Chondrocyte (in vitro differentiated cells): ENCODE results near the gene ADCY7. TPM values are rescaled to one million over a fixed set of nuclear protein-coding genes. Genes with fewer than 3 reads are reported as not detected.
A peak's percentile ranks its signal among the peaks of the same experiment; 100 is the strongest.

Source experiments
- DNase-seq: peaks from one replicate; pipeline ENCODE4 v3.0.0; 2021; ENCODE audit warnings: mixed read lengths, low spot score
- H3K27ac Mint-ChIP-seq: one replicate; pipeline ENCODE4 v1.8.0; 2021; ENCODE audit warnings: mild to moderate bottlenecking, moderate library complexity, mixed read lengths; ENCODE audit not compliant: unreplicated experiment
- H3K27me3 Mint-ChIP-seq: 2 replicates; pipeline ENCODE4 v1.8.0; 2021; ENCODE audit warnings: low read depth, mixed read lengths
- H3K36me3 Mint-ChIP-seq: 2 replicates; pipeline ENCODE4 v1.8.0; 2021; ENCODE audit warnings: low read depth, mixed read lengths
- H3K4me1 Mint-ChIP-seq: 2 replicates; pipeline ENCODE4 v1.8.0; 2021; ENCODE audit warnings: low read depth, mild to moderate bottlenecking, mixed read lengths
- H3K4me3 Mint-ChIP-seq: one replicate; pipeline ENCODE4 v1.8.0; 2021; ENCODE audit warnings: mild to moderate bottlenecking, moderate library complexity, mixed read lengths; ENCODE audit not compliant: unreplicated experiment
- H3K9me3 Mint-ChIP-seq: 2 replicates; pipeline ENCODE4 v1.8.0; 2021; ENCODE audit warnings: low read depth, mixed read lengths
- CTCF ChIP-seq: fragments of 200-600 bp; sonication (generic); IDR thresholded peaks from 2 replicates; pipeline ENCODE4 v1.5.0; 2021; ENCODE audit warnings: antibody characterized with exemption, mild to moderate bottlenecking, moderate library complexity
- total RNA-seq: library from RNA; stranded (reverse); gene quantifications from 3 replicates; pipeline ENCODE4 v1.2.1, GENCODE V29; 2021

Gene ADCY7
- total RNA-seq, 1 donor from 2014 or later, result 9.1 TPM

GRCh38 chr16:50301626-50302471 is 35.5 kb downstream of the ADCY7 start:
- peak; percentile 82 for DNase-seq
- no peak for TF ChIP-seq CTCF
- no peaks in the 10 kb centered on the region for H3K36me3 Mint-ChIP-seq
- no peaks in the 10 kb centered on the region for H3K9me3 Mint-ChIP-seq
- H3K27ac Mint-ChIP-seq, result peak overlapping the region; percentile 63
- H3K4me1 Mint-ChIP-seq, result peaks cover 14% of the 10 kb centered on the region
- H3K4me3 Mint-ChIP-seq, result no peak overlapping the region
- no peaks in the 10 kb centered on the region for H3K27me3 Mint-ChIP-seq

GRCh38 chr16:50302472-50303005 is 36.2 kb downstream of the ADCY7 start:
- H3K9me3 Mint-ChIP-seq, result no peaks in the 10 kb centered on the region
- no peak overlapping the region for H3K27ac Mint-ChIP-seq
- H3K4me3 Mint-ChIP-seq, result no peak overlapping the region
- no peaks in the 10 kb centered on the region for H3K36me3 Mint-ChIP-seq
- H3K4me1 Mint-ChIP-seq, result peaks cover 14% of the 10 kb centered on the region
- no peak for TF ChIP-seq CTCF
- peak; percentile 59 for DNase-seq
- no peaks in the 10 kb centered on the region for H3K27me3 Mint-ChIP-seq

GRCh38 chr16:50303041-50303604 is 36.8 kb downstream of the ADCY7 start:
- no peak for TF ChIP-seq CTCF
- DNase-seq, result peak; percentile 65
- no peak overlapping the region for H3K4me3 Mint-ChIP-seq
- H3K9me3 Mint-ChIP-seq, result no peaks in the 10 kb centered on the region
- H3K4me1 Mint-ChIP-seq, result peaks cover 14% of the 10 kb centered on the region
- H3K27me3 Mint-ChIP-seq, result no peaks in the 10 kb centered on the region
- H3K36me3 Mint-ChIP-seq, result no peaks in the 10 kb centered on the region
- no peak overlapping the region for H3K27ac Mint-ChIP-seq

- Mint-ChIP-seq H3K36me3 (no peaks in the 10 kb centered on the region), H3K9me3 (no peaks in the 10 kb centered on the region), H3K4me3 (no peak overlapping the region), H3K4me1 (peaks cover 14% of the 10 kb centered on the region), H3K27me3 (no peaks in the 10 kb centered on the region), H3K27ac (no peak overlapping the region)
- peak; percentile 71 for DNase-seq
- no peak for TF ChIP-seq CTCF
Measured at GRCh38 chr16:50303605-50304466, 37.5 kb downstream of the ADCY7 start.
